ENCODE data around the gene PRAC1.
"Not testable (repeated sequence)": the region's sequence is repeated elsewhere in the genome, so short reads cannot be mapped to it uniquely, and the experiment has no call there.

PRAC1 gene

GRCh38 chr17:48718227-48718760, 4.0 kb downstream of the PRAC1 start:
- Histone ChIP-seq H3K27me3 (ENCODE audit: insufficient read depth, low read length) (peaks cover 79% of the 10 kb centered on the region), H2AFZ (ENCODE audit: low read depth, low read length) (no peak overlapping the region), H3K4me3 (ENCODE audit: low read length) (no peak overlapping the region), H3K36me3 (ENCODE audit: insufficient read depth, low read length) (no peaks in the 10 kb centered on the region), H3K4me1 (ENCODE audit: insufficient read depth, low read length) (peaks cover 5% of the 10 kb centered on the region), H3K9me3 (ENCODE audit: low read length) (peaks cover 2% of the 10 kb centered on the region)

DNA sequence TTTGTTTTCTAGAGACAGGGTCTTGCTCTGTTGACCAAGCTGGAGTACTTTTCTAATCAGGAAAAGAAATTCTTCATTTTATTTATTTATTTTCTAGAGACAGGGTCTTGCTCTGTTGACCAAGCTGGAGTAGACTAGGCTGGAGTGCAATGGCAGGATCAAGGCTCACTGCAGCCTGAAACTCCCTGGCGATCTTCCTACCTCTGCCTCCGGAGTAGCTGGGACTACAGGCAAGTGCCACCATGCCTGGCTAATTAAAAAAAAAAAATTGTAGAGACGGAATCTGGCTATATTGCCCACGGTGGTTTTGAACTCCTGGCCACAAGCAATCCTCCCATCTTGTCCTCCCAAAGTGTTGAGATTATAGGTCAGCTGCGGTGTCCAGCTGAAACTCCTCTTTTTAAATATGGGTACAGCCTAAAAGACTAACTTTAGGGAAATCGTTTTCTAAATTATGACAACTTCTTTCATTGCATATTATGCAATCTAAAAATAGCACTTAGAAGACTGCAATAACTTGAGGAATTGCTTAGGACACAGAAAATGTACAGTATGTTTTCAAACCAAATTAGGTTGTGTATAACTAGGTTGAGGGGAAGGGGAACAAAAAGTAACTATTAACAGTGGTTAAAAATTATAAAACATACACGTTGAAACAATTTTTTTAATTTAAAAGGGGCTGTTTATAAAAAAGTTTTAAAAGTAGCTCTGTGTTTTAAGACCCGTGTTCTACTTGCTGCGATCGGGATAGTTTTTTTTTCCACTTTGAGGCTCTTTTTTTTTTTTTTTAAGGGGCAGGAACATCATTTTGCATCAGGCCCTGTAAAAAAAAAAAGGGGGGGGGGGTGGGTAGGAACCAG, 4.7 kb downstream of the PRAC1 start:
- H3K27me3 ChIP-seq (ENCODE audit: insufficient read depth, low read length) = peaks cover 72% of the 10 kb centered on the region
- no peaks in the 10 kb centered on the region for H3K36me3 ChIP-seq (ENCODE audit: insufficient read depth, low read length)
- peaks cover 5% of the 10 kb centered on the region for H3K4me1 ChIP-seq (ENCODE audit: insufficient read depth, low read length)
- peaks cover 2% of the 10 kb centered on the region for H3K9me3 ChIP-seq (ENCODE audit: low read length)
- H3K4me3 ChIP-seq (ENCODE audit: low read length) = no peak overlapping the region
- H2AFZ ChIP-seq (ENCODE audit: low read depth, low read length) = no peak overlapping the region

DNA sequence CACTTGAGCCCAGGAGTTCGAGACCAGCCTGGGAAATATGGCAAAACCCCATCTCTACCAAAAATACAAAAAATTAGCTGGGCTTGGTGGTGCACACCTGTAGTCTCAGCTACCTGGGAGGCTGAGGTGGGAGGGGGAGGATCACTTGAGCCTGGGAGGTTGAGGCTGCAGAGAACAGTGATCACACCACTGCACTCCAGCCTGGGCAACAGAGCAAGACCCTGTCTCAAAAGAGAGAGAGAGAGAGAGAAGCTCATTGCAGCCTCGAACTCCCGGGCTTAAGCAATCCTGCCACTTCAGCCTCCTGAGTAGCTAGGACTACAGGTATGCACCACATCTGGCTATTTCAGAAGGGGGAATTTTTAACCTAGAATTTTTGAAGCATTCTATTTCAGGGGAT, 5.8 kb downstream of the PRAC1 start:
- not testable (repeated sequence) for H3K9me3 ChIP-seq (ENCODE audit: low read length); H3K4me1 ChIP-seq (ENCODE audit: insufficient read depth, low read length); H3K36me3 ChIP-seq (ENCODE audit: insufficient read depth, low read length); H2AFZ ChIP-seq (ENCODE audit: low read depth, low read length); H3K4me3 ChIP-seq (ENCODE audit: low read length)
- H3K27me3 ChIP-seq (ENCODE audit: insufficient read depth, low read length) = peaks cover 65% of the 10 kb centered on the region

DNA sequence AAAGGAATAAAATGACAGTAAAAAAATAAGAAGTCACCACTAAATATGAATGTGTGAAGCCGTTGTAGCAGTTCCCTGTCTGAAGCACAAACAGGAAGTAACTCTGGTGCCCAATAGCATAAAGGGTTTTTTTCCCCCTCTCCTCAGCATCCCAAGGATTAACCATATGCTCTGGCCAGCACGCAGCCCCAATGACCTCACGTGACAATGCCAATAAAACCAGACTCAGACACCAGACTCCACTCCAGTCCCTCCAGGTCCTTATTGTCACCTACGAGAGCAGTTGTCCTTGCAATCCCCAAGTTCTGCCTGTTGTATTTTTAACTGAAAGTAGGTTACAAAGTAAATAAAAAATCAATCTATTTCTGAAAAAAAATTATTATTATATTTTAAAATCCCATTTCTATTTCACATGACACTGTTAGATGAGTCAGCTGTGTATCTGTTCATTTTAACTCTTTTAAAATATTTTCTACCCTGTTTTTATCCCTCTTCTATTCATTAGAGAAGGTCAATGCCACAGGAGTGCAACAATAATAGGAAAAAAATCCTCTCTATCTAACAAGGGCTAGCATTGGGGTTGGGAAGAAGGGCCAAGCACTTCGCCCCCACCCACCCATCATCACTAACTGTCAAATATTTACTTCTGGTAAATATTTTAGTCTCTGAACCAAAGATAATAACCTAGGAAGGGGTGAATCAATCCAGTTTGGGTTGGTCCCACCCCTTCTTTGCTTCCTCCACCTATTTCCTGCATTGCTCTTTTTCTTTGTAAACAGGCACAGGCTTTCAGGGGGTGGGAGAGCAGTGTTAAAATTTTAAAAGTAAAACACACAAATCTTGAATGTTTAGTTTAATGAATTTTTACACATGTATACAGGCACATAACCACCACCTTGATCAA, 6.6 kb downstream of the PRAC1 start:
- H3K27me3 ChIP-seq (ENCODE audit: insufficient read depth, low read length) = peaks cover 61% of the 10 kb centered on the region
- H2AFZ ChIP-seq (ENCODE audit: low read depth, low read length) = no peak overlapping the region
- peaks cover 5% of the 10 kb centered on the region for H3K4me1 ChIP-seq (ENCODE audit: insufficient read depth, low read length)
- H3K9me3 ChIP-seq (ENCODE audit: low read length) = no peaks in the 10 kb centered on the region
- no peak overlapping the region for H3K4me3 ChIP-seq (ENCODE audit: low read length)
- H3K36me3 ChIP-seq (ENCODE audit: insufficient read depth, low read length) = no peaks in the 10 kb centered on the region

GRCh38 chr17:48711128-48711527, 11.2 kb downstream of the PRAC1 start:
- Histone ChIP-seq H3K4me3 (ENCODE audit: low read length) (no peak overlapping the region), H3K27me3 (ENCODE audit: insufficient read depth, low read length) (peaks cover 24% of the 10 kb centered on the region), H3K4me1 (ENCODE audit: insufficient read depth, low read length) (no peaks in the 10 kb centered on the region), H3K36me3 (ENCODE audit: insufficient read depth, low read length) (no peaks in the 10 kb centered on the region), H3K9me3 (ENCODE audit: low read length) (no peaks in the 10 kb centered on the region), H2AFZ (ENCODE audit: low read depth, low read length) (no peak overlapping the region)

GRCh38 chr17:48704361-48705248, 17.7 kb downstream of the PRAC1 start:
- H2AFZ ChIP-seq (ENCODE audit: low read depth, low read length) = no peak overlapping the region
- no peaks in the 10 kb centered on the region for H3K9me3 ChIP-seq (ENCODE audit: low read length)
- H3K27me3 ChIP-seq (ENCODE audit: insufficient read depth, low read length) = peaks cover 24% of the 10 kb centered on the region
- no peak overlapping the region for H3K4me3 ChIP-seq (ENCODE audit: low read length)
- no peaks in the 10 kb centered on the region for H3K4me1 ChIP-seq (ENCODE audit: insufficient read depth, low read length)
- no peaks in the 10 kb centered on the region for H3K36me3 ChIP-seq (ENCODE audit: insufficient read depth, low read length)

- no peaks in the 10 kb centered on the region for H3K9me3 ChIP-seq (ENCODE audit: low read length)
- H3K4me1 ChIP-seq (ENCODE audit: insufficient read depth, low read length) = no peaks in the 10 kb centered on the region
- H3K4me3 ChIP-seq (ENCODE audit: low read length) = no peak overlapping the region
- peaks cover 19% of the 10 kb centered on the region for H3K27me3 ChIP-seq (ENCODE audit: insufficient read depth, low read length)
- no peaks in the 10 kb centered on the region for H3K36me3 ChIP-seq (ENCODE audit: insufficient read depth, low read length)
- no peak overlapping the region for H2AFZ ChIP-seq (ENCODE audit: low read depth, low read length)
Observed at GRCh38 chr17:48701864-48702532, 20.3 kb downstream of the PRAC1 start.

DNA sequence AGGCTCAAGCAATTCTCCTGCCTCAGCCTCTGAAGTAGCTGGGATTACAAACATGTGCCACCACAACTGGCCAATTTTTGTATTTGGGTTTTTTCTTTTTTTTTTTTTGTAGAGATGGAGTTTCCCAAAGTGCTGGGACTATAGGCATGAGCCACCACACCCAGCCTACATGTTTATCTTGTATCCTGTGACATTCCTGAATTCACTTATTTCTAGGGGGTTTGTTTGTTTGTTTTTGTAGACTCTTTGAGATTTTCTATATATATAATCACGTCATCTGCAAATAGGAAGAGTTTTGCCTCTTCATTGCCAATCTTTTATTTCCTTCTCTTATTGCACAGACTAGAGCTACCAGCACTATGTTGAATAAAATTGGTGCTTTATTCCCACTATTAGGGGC, 29.1 kb downstream of the PRAC1 start:
- Histone ChIP-seq H3K36me3 (ENCODE audit: insufficient read depth, low read length) (no peaks in the 10 kb centered on the region), H3K4me3 (ENCODE audit: low read length) (no peak overlapping the region), H3K4me1 (ENCODE audit: insufficient read depth, low read length) (no peaks in the 10 kb centered on the region), H2AFZ (ENCODE audit: low read depth, low read length) (no peak overlapping the region), H3K9me3 (ENCODE audit: low read length) (no peaks in the 10 kb centered on the region), H3K27me3 (ENCODE audit: insufficient read depth, low read length) (no peaks in the 10 kb centered on the region)

DNA sequence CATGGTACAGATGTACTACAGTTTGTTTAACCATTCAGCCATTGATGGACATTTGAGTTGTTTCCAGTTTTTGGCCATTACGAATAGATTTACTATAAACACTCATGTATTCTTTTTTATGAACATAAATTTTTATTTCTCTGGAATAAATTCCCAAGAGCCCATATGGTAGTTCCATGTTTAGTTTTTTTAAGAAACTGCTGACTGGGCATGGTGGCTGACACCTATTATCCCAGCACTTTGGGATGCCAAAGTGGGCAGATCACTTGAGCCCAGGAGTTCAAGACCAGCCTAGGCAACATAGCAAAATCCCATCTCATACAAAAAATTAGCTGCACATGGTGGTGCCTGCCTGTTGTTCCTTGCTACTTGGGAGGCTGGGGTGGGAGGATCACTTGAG, 30.3 kb downstream of the PRAC1 start:
- no peaks in the 10 kb centered on the region for H3K36me3 ChIP-seq (ENCODE audit: insufficient read depth, low read length)
- H3K4me3 ChIP-seq (ENCODE audit: low read length) = no peak overlapping the region
- no peak overlapping the region for H2AFZ ChIP-seq (ENCODE audit: low read depth, low read length)
- H3K27me3 ChIP-seq (ENCODE audit: insufficient read depth, low read length) = peaks cover 3% of the 10 kb centered on the region
- H3K9me3 ChIP-seq (ENCODE audit: low read length) = no peaks in the 10 kb centered on the region
- no peaks in the 10 kb centered on the region for H3K4me1 ChIP-seq (ENCODE audit: insufficient read depth, low read length)

DNA sequence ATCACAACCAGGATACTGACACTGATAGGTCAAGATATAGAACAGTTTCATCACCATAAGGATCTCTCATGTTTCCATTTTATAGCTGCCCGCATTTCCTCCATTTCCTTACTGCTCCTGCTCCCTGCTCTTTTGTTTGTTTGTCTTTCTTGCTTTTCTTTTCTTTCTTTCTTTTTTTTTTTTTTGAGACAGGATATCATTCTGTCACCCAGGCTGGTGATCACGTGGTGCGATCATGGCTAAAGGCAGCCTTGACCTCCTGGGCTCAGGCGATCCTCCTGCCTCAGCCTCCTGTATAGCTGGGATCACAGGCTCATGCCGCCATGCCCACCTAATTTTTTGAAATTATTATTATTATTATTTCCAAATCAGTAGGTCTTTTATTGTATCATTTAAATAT, 31.7 kb downstream of the PRAC1 start:
- Histone ChIP-seq H3K9me3 (ENCODE audit: low read length) (no peaks in the 10 kb centered on the region), H3K27me3 (ENCODE audit: insufficient read depth, low read length) (peaks cover 3% of the 10 kb centered on the region), H3K4me1 (ENCODE audit: insufficient read depth, low read length) (no peaks in the 10 kb centered on the region), H2AFZ (ENCODE audit: low read depth, low read length) (no peak overlapping the region), H3K4me3 (ENCODE audit: low read length) (no peak overlapping the region), H3K36me3 (ENCODE audit: insufficient read depth, low read length) (no peaks in the 10 kb centered on the region)

DNA sequence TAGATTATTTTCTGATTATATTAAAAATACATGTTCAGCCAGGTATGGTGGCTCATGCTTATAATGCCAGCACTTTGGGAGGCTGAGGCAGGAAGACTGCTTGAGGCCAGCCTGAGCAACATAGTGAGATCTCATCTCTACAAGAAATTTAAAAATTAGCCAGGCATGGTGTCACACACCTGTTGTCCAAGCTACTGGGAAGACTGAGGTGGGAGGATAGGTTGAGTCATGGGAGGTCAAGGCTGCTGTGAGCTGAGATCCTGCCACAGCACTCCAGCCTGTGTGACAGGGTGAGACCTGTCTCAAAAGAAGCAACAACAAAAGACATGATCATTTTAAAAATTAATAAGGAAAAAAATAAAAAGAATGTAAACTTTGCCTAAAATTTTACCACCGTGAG, 40.7 kb downstream of the PRAC1 start:
- Histone ChIP-seq H3K4me1 (ENCODE audit: insufficient read depth, low read length) (no peaks in the 10 kb centered on the region), H2AFZ (ENCODE audit: low read depth, low read length) (no peak overlapping the region), H3K27me3 (ENCODE audit: insufficient read depth, low read length) (peaks cover 26% of the 10 kb centered on the region), H3K9me3 (ENCODE audit: low read length) (no peaks in the 10 kb centered on the region), H3K4me3 (ENCODE audit: low read length) (no peak overlapping the region), H3K36me3 (ENCODE audit: insufficient read depth, low read length) (no peaks in the 10 kb centered on the region)

- Histone ChIP-seq H3K9me3 (ENCODE audit: low read length) (no peaks in the 10 kb centered on the region), H3K4me3 (ENCODE audit: low read length) (no peak overlapping the region), H3K36me3 (ENCODE audit: insufficient read depth, low read length) (no peaks in the 10 kb centered on the region), H3K27me3 (ENCODE audit: insufficient read depth, low read length) (peaks cover 25% of the 10 kb centered on the region), H2AFZ (ENCODE audit: low read depth, low read length) (no peak overlapping the region), H3K4me1 (ENCODE audit: insufficient read depth, low read length) (no peaks in the 10 kb centered on the region)
Observed at GRCh38 chr17:48679385-48680096, 42.8 kb downstream of the PRAC1 start.

Data from neuron (in vitro differentiated cells).